GM11168 (cell line): ENCODE results near the gene PHETA2.
"Not testable (repeated sequence)": the region's sequence is repeated elsewhere in the genome, so short reads cannot be mapped to it uniquely, and the experiment has no call there.

Experiments
- in situ Hi-C: fragments of 300-500 bp; cut with MboI; formaldehyde crosslinking; loops from one replicate; pipeline ENCODE4 v1.12.0; 2022; ENCODE audit warnings: low sequenced_read_pairs; ENCODE audit not compliant: unreplicated experiment

PHETA2 gene

DNA sequence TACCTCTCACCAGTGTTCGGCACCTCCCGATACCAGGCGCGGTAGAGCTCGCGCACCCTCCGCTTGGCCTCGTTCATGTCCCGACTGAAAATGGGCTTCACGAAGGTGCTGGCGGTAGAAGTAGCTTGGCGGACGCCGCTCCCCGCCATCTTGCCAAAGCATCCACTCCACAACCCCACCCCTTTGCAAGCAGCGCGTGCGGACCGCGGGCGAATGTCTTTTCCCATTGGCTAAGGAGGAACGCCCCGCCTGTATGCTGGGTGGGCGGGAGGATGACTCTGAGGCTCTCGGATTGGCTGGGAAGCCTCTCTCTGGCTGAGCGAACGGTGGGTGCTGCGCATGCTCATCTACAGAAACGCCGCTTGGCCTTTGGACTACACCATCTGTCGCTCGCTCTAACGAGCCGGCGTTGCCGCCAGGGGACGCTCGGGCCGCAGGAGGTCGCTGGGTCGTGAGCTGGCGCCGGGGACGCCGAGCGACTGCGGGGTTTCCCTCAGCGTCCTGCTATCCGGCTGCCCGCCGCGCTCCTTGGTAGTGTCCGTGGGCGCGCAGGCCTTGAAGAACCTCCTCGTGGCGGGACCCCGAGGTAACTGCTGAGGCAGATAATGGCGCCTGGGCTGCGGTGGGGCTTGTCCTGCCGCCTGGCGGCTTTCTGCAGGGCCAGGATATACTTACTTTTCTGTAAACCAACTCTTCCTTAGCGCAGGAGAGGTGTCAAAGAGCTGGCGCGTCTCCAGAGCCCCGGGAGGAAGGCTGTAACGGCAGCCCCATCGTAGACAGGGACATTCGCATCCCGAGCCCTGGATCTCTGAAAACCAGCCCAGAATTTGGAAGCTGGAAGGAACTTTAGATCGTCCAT, 16.8 kb downstream of the PHETA2 start, which contains the start of gene NDUFA6:
Gene NDUFA6, minus strand, starts transcription at position 177 of the 859 bp plus-strand sequence. Its CDS starts 28 bp downstream, at position 149.
- in situ Hi-C loops = no loop called here

GRCh38 chr22:42091455-42091782, 17.4 kb downstream of the PHETA2 start:
- in situ Hi-C loops = no loop called here

DNA sequence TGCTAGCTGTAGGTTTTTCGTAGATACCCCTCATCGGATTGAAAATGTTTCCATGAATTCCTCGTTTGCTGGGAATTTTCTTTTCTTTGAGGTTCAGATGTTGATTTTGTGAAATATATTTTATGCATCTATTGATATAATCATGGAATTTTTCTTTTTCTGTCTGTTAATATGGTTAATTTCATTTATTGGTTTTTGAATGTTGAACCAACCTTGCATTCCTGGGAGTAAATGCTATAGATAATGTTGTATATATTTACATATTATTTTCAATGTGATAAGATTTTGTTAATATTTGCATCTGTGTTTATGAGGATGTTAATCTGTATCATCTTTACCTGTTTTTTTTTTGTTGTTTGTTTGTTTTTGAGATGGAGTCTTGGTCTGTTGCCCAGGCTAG, 27.2 kb downstream of the PHETA2 start:
- in situ Hi-C loops = no loop called here

DNA sequence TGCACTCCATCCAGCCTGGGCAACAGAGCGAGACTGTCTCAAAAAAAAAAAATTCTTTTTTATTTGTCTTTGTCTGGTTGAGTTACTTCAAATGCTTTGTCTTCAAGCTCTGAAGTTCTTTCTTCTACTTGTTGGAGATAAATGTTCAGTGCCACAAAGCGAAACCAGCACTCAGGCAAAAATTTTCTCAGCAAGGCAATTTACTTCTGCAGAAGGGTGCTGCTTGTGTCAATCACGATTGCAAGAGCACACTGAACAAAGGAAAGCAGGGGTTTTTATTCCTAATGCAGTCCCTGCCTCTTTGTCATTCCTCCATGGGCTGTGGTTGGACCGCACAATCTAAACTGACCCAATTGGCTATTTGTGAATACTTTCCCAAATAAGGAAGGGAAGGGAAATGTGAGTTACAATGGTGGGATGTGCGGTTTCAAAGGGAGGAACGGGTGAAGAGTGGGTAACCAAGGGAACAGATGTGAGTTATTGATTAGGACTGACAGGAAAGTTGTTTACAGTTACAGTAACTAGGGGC, 30.3 kb downstream of the PHETA2 start:
- in situ Hi-C loops = not testable (repeated sequence)

DNA sequence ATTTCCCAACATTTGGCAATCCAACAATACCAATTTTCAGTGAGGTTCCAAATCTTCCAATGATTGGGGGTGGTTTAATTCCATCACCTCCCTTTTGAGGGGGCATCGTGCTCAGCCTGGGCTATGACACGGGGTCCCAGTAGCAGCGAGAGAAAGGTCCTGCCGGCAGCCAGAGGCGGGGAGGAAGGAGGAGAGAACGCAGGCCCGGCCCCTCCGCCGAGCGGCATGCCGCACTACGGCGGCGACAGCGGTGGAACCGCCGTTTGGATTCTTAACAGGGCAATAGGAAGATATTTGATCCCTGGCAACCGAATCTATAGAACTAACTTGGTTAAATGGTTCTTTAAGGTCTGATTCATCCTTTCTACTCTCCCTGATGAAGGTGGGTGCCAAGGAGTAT, 34.8 kb downstream of the PHETA2 start:
- in situ Hi-C loops = no loop called here

DNA sequence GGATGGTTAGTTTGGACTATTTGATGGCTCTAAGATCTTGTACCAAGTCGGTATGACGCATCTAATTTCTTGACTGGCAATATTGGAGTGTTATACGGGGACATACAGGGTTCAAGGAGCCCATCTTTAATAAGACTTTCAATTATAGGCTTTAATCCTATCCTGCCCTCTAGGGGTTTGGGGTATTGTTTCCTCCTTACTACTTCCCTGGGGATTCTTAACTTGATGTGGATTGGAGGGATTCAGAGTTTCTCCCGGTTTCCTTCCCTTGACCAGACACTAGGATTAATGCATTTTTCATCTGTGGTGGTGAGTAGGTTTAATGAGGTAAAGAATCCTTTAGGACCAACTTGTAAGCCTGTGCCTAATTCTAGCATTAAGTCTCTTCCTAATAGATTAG, 37.8 kb downstream of the PHETA2 start:
- in situ Hi-C loops = no loop called here

- in situ Hi-C loops = not testable (repeated sequence)
Measured at GRCh38 chr22:42112793-42113192, 38.7 kb downstream of the PHETA2 start.

DNA sequence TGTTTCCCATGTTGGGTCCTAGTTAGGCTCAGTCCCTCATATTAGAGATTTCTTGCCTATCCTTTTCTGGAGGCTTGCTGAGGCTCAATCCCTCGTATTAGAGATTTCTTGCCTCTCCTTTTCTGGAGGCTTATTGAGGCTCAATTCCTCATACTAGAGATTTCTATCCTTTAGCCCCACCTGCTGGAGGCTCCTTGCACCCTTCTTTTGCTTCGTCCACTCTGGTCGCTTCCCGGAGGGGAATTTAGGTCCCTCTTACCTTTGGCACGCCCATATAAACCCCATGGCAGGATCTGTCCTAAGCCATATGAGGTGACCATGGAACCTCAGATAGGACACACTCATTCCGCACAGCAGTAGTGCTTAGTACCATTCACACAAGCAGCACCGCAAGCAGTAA, 40.7 kb downstream of the PHETA2 start:
- in situ Hi-C loops = no loop called here

DNA sequence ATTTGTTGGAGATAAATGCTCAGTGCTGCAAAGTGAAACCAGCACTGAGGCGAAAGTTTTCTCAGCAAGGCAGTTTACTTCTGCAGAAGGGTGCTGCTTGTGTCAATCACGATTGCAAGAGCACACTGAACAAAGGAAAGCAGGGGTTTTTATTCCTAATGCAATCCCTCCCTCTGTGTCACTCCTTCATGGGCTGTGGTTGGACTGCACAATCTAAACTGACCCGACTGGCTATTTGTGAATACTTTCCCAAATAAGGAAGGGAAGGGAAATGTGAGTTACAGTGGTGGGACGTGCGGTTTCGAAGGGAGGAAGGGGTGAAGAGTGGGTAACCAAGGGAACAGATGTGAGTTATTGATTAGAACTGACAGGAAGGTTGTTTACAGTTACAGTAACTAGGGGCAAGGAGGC, 41.4 kb downstream of the PHETA2 start:
- in situ Hi-C loops = not testable (repeated sequence)

DNA sequence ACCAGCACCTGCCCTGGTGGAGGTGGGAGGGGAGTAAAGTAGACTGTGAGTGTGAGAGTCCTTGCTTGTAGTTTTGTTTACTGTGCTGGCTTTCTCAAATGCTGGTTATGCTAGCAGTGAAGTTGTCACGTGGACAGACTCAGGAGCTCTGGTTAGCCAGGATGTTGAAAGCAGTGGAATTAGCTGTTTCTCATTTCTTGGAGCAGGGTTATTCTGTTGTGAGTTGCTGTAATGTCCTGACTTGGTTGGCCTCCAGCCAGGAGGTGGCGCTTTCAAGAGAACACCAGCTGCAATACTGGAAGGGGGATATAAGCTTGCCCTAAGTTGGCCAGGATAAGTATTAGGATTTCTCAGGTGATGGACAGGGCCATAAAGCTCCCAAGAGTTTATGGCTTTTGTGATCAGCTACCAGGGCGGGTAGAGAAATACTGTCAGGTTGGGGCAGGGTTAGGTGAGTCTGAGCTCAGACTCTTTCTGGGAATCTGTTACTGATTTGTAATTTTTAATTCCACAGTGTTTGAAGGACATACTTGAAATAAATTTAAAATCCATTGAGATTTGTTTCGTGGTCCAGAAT, 42.9 kb downstream of the PHETA2 start:
- in situ Hi-C loops = no loop called here

- in situ Hi-C loops = not testable (repeated sequence)
Measured at GRCh38 chr22:42120231-42121021, 46.4 kb downstream of the PHETA2 start.

- in situ Hi-C loops = not testable (repeated sequence)
Measured at GRCh38 chr22:42123529-42123928, 49.5 kb downstream of the PHETA2 start.

- in situ Hi-C loops = no loop called here
Measured at GRCh38 chr22:42127606-42128005, 53.6 kb downstream of the PHETA2 start.

- in situ Hi-C loops = not testable (repeated sequence)
Measured at GRCh38 chr22:42128007-42128406, 54.0 kb downstream of the PHETA2 start.
